ENCODE results near the gene NEK11. TPM values are rescaled to one million over a fixed set of nuclear protein-coding genes. Genes with fewer than 3 reads are reported as not detected.

NEK11 gene
- polyA plus RNA-seq, 1 of the 3 experiments (the other 2 are of a cell fraction): 4.7 TPM

GRCh38 chr3:131174752-131175151, 148.1 kb downstream of the NEK11 start:
- Histone ChIP-seq H4K20me1 (ENCODE audit: insufficient read depth) (no peaks in the 10 kb centered on the region), H3F3A (replicated peaks; ENCODE audit: insufficient read depth) (no peaks in the 10 kb centered on the region), H3K9me3 (no peaks in the 10 kb centered on the region), H3K27ac (ENCODE audit: low read depth in 2 of 2, low read length in 1 of 2) (no peak overlapping the region), H3K9me2 (no peaks in the 10 kb centered on the region), H2AFZ (ENCODE audit: low read depth) (no peak overlapping the region), H3K4me2 (no peak overlapping the region), H3K4me1 (ENCODE audit: control insufficient read depth in 1 of 2, insufficient read depth in 2 of 2, low read depth in 1 of 2, low read length in 1 of 2) (peaks cover 0 to 2% of the 10 kb centered on the region in 2 experiments; a peak in 2 of 4 replicates), H3K36me3 (replicated peaks in 1 of 2; ENCODE audit: control insufficient read depth in 1 of 2, insufficient read depth in 2 of 2, low read length in 1 of 2) (no peaks in the 10 kb centered on the region), H3K27me3 (ENCODE audit: insufficient read depth) (no peaks in the 10 kb centered on the region), H3K9ac (no peak overlapping the region), H3K79me2 (ENCODE audit: insufficient read depth) (no peaks in the 10 kb centered on the region), H3K4me3 (ENCODE audit: low read depth in 2 of 2, low read length in 1 of 2) (no peak overlapping the region)
- POLR2A ChIA-PET: no interaction called here
- WGBS (ENCODE audit: low lambda C conversion rate): 90% methylated on average over 1 of the region's 1 CpG
- DNase-seq: no peak
- TF ChIP-seq USF1 (IDR thresholded peaks at IDR 0.05; ENCODE audit: borderline replicate concordance, low read depth): no peak
- TF ChIP-seq POLR2AphosphoS5 (IDR thresholded peaks at IDR 0.05; ENCODE audit: low read depth, low read length): no peak
- TF ChIP-seq MXI1 (IDR thresholded peaks at IDR 0.05; ENCODE audit: low read depth, low read length): no peak
- TF ChIP-seq EZH2phosphoT487 (IDR thresholded peaks at IDR 0.05; ENCODE audit: borderline replicate concordance, low read depth): no peak
- TF ChIP-seq NFIC (IDR thresholded peaks at IDR 0.05; ENCODE audit: borderline replicate concordance): no peak
- TF ChIP-seq FOXJ3 (CRISPR knock-in tag; IDR thresholded peaks at IDR 0.05): no peak
- no peak for TF ChIP-seq CTCF (IDR thresholded peaks at IDR 0.05)
- no peak for TF ChIP-seq FOXM1 (IDR thresholded peaks at IDR 0.05; ENCODE audit: low read depth)
- no peak for TF ChIP-seq PBX3 (IDR thresholded peaks at IDR 0.05)
- TF ChIP-seq MEF2A (IDR thresholded peaks at IDR 0.05; ENCODE audit: borderline replicate concordance, low read depth): no peak
- no peak for TF ChIP-seq EP300 (IDR thresholded peaks at IDR 0.05; ENCODE audit: borderline replicate concordance in 1 of 2, low read depth in 1 of 2, low read length in 1 of 2)
- CTCF ChIA-PET: interaction anchor here (0.6 kb wide), 1 partner anchor 859 kb away, joined by 3 read pairs; no protein-coding TSS in a partner anchor

GRCh38 chr3:131178710-131179375, 152.2 kb downstream of the NEK11 start:
- Histone ChIP-seq H3K9me2 (no peaks in the 10 kb centered on the region), H3K9me3 (no peaks in the 10 kb centered on the region), H3K4me1 (ENCODE audit: control insufficient read depth in 1 of 2, insufficient read depth in 2 of 2, low read depth in 1 of 2, low read length in 1 of 2) (peaks cover 0 to 2% of the 10 kb centered on the region in 2 experiments; a peak in 2 of 4 replicates), H3K27me3 (ENCODE audit: insufficient read depth) (no peaks in the 10 kb centered on the region), H3K36me3 (replicated peaks in 1 of 2; ENCODE audit: control insufficient read depth in 1 of 2, insufficient read depth in 2 of 2, low read length in 1 of 2) (no peaks in the 10 kb centered on the region), H3K4me2 (no peak overlapping the region), H3K4me3 (ENCODE audit: low read depth in 2 of 2, low read length in 1 of 2) (no peak overlapping the region), H3F3A (replicated peaks; ENCODE audit: insufficient read depth) (no peaks in the 10 kb centered on the region), H3K9ac (no peak overlapping the region), H4K20me1 (ENCODE audit: insufficient read depth) (no peaks in the 10 kb centered on the region), H2AFZ (ENCODE audit: low read depth) (no peak overlapping the region), H3K27ac (ENCODE audit: low read depth in 2 of 2, low read length in 1 of 2) (no peak overlapping the region), H3K79me2 (ENCODE audit: insufficient read depth) (no peaks in the 10 kb centered on the region)
- POLR2A ChIA-PET: no interaction called here
- WGBS (ENCODE audit: low lambda C conversion rate): 70% methylated on average over 6 of the region's 6 CpGs
- CTCF ChIA-PET: no interaction called here
- no peak for DNase-seq
- TF ChIP-seq ZBTB33 (IDR thresholded peaks at IDR 0.05; ENCODE audit: borderline replicate concordance, low read depth): no peak
- TF ChIP-seq IRF3 (IDR thresholded peaks at IDR 0.05; ENCODE audit: low read depth, low read length): no peak
- TF ChIP-seq SIN3A (IDR thresholded peaks at IDR 0.05; ENCODE audit: borderline replicate concordance, low read depth, low read length): no peak
- TF ChIP-seq RFX5 (IDR thresholded peaks at IDR 0.05; ENCODE audit: low read length): no peak
- no peak for TF ChIP-seq NFIC (IDR thresholded peaks at IDR 0.05; ENCODE audit: borderline replicate concordance)

All from SK-N-SH (cell line).